ENCODE results near the gene PSTPIP1. TPM values are rescaled to one million over a fixed set of nuclear protein-coding genes. Genes with fewer than 3 reads are reported as not detected.

Gene PSTPIP1
- total and polyA plus RNA-seq, 4 donors = 12.4 to 39.6 (median 20.6) TPM

DNA sequence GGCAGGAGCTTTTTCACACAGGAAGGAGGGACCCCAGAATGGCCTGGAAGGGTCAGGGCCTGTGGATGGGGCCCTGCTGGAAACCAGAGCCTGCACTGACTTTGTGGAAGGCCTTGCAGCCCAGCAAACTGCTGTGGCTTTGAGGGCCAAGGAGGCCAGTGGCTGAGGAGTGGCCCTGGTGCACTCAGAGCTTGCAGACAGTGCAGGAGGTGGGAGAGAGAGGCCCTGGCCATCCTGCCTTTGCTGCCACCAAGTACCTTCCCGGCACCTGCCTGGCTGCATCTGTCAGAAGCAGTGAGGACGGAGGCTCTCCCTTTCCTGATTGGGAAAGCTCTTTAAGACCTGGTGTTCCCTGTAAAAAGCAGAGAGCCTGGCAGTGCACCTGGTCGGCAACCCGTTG, 6.4 kb downstream of the PSTPIP1 start:
- 48 to 71% methylated on average over 4 of the region's 4 CpGs for WGBS, 2 donors
- Histone ChIP-seq H3K27me3 (ENCODE audit: control insufficient read depth in 3 of 3, insufficient read depth in 3 of 3, low read length in 2 of 3) (no peaks in the 10 kb centered on the region), H3K9ac (ENCODE audit: insufficient read depth in 1 of 2, low read length in 2 of 2) (no peak overlapping the region), H3K27ac (ENCODE audit: low read depth in 1 of 2, low read length in 1 of 2) (no peak overlapping the region), H3K4me1 (ENCODE audit: control insufficient read depth in 5 of 5, insufficient read depth in 5 of 5, low read length in 5 of 5) (peaks cover 0 to 6% (median 0%) of the 10 kb centered on the region in 5 donors), H3K9me3 (ENCODE audit: control insufficient read depth in 4 of 4, insufficient read depth in 3 of 4, low read length in 3 of 4) (no peaks in the 10 kb centered on the region), H3K4me3 (no peak overlapping the region), H3K36me3 (ENCODE audit: control insufficient read depth in 4 of 4, insufficient read depth in 4 of 4, low read length in 4 of 4) (no peaks in the 10 kb centered on the region)
- ATAC-seq (ENCODE audit: insufficient read depth, low FRiP score) (no peak), DNase-seq (no peak)
- TF ChIP-seq, protein P1, sequence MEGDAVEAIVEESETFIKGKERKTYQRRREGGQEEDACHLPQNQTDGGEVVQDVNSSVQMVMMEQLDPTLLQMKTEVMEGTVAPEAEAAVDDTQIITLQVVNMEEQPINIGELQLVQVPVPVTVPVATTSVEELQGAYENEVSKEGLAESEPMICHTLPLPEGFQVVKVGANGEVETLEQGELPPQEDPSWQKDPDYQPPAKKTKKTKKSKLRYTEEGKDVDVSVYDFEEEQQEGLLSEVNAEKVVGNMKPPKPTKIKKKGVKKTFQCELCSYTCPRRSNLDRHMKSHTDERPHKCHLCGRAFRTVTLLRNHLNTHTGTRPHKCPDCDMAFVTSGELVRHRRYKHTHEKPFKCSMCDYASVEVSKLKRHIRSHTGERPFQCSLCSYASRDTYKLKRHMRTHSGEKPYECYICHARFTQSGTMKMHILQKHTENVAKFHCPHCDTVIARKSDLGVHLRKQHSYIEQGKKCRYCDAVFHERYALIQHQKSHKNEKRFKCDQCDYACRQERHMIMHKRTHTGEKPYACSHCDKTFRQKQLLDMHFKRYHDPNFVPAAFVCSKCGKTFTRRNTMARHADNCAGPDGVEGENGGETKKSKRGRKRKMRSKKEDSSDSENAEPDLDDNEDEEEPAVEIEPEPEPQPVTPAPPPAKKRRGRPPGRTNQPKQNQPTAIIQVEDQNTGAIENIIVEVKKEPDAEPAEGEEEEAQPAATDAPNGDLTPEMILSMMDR (IDR thresholded peaks at IDR 0.05; ENCODE audit: control extremely low read depth, extremely low read depth) = no peak

DNA sequence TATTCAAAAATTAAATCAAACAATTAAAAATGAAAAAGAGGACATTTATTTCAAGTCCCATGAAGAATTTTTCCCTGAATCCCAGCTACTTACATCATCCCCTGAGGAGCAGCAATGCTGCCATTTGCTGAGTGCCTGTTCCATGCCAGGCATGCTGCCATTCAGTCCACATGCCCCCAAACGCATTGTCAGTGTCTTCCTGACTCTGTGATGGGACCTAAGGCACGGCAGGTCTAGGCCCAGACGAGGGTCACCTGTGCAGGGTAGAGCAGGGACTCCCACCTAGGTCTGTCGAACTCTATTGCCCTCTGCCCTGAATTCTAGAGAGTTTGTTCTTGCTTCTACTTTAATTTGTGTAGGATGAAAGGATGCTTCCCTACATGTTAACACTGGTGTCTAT, 7.0 kb downstream of the PSTPIP1 start:
- no peak overlapping the region for H3K4me3 ChIP-seq
- no peaks in the 10 kb centered on the region for H3K36me3 ChIP-seq (ENCODE audit: control insufficient read depth in 4 of 4, insufficient read depth in 4 of 4, low read length in 4 of 4)
- no peaks in the 10 kb centered on the region for H3K9me3 ChIP-seq (ENCODE audit: control insufficient read depth in 4 of 4, insufficient read depth in 3 of 4, low read length in 3 of 4)
- H3K27me3 ChIP-seq (ENCODE audit: control insufficient read depth in 3 of 3, insufficient read depth in 3 of 3, low read length in 2 of 3) = no peaks in the 10 kb centered on the region
- 77 to 79% methylated on average over 4 of the region's 4 CpGs for WGBS, 2 donors
- peaks cover 0 to under 1% (median 0%) of the 10 kb centered on the region in 5 donors for H3K4me1 ChIP-seq (ENCODE audit: control insufficient read depth in 5 of 5, insufficient read depth in 5 of 5, low read length in 5 of 5)
- no peak overlapping the region for H3K27ac ChIP-seq (ENCODE audit: low read depth in 1 of 2, low read length in 1 of 2)
- no peak overlapping the region for H3K9ac ChIP-seq (ENCODE audit: insufficient read depth in 1 of 2, low read length in 2 of 2)
- DNase-seq (no peak), ATAC-seq (ENCODE audit: insufficient read depth, low FRiP score) (no peak)
- TF ChIP-seq, protein P1 (IDR thresholded peaks at IDR 0.05; ENCODE audit: control extremely low read depth, extremely low read depth) = no peak

DNA sequence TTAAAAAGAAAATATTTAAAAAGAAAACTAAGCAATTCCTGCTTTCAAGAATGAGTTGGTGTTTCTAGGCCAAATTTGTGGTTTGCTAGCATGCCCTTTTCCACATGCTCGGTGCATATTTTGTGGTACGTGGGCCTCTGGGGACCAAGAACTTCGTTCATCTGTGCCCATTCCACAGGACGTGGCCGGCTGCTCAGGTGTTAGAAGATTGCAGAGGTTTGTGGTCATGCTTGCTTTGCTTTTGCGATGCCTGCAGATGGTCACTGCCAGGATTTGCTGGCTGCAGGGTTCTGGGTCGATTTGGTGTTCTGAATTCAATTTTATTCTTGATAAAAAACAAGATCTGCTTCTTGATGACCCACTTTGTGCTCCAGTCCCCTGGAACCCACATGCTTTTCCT, 7.5 kb downstream of the PSTPIP1 start:
- WGBS, 2 donors = 38 to 58% methylated on average over 7 of the region's 7 CpGs
- no peaks in the 10 kb centered on the region for H3K36me3 ChIP-seq (ENCODE audit: control insufficient read depth in 4 of 4, insufficient read depth in 4 of 4, low read length in 4 of 4)
- no peak overlapping the region for H3K4me3 ChIP-seq
- ATAC-seq (ENCODE audit: insufficient read depth, low FRiP score) = no peak
- no peaks in the 10 kb centered on the region for H3K27me3 ChIP-seq (ENCODE audit: control insufficient read depth in 3 of 3, insufficient read depth in 3 of 3, low read length in 2 of 3)
- no peak for DNase-seq
- no peak overlapping the region for H3K27ac ChIP-seq (ENCODE audit: low read depth in 1 of 2, low read length in 1 of 2)
- H3K4me1 ChIP-seq (ENCODE audit: control insufficient read depth in 5 of 5, insufficient read depth in 5 of 5, low read length in 5 of 5) = no peaks in the 10 kb centered on the region
- TF ChIP-seq, protein P1 (IDR thresholded peaks at IDR 0.05; ENCODE audit: control extremely low read depth, extremely low read depth) = no peak
- no peak overlapping the region for H3K9ac ChIP-seq (ENCODE audit: insufficient read depth in 1 of 2, low read length in 2 of 2)
- H3K9me3 ChIP-seq (ENCODE audit: control insufficient read depth in 4 of 4, insufficient read depth in 3 of 4, low read length in 3 of 4) = no peaks in the 10 kb centered on the region
